GM18909 (cell line): Measurements from ENCODE around the gene AANAT.

Experiments
- ATAC-seq: cut with Tn5 transposase; IDR thresholded peaks from one replicate; pipeline ENCODE4 v1.9.1; 2021; ENCODE audit warnings: mild to moderate bottlenecking; ENCODE audit not compliant: unreplicated experiment, poor library complexity

The AANAT gene

DNA sequence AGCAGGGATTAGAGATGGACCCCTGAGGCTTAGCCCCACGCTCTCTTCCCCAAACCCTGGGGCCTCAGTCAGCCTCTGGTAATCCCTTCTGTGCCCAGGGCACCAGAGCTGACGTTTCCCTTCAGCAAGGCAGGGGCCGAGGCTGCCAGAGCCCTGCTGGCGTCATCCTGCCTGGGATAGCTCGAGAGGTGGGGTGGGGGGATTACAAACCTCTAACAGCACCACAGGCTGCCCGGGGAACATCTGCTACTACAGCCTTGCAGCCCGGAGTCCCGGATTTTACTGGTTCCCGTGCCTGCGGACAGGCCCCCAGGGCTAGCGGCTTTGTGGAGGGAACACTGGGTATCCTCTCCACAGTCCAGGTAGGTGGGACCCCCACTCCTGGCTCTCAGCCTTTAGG, at the start of gene AANAT:
TSS of gene AANAT (plus strand) at position 238 of the 400 bp plus-strand sequence. CDS start 1,144 bp downstream, outside the sequence.
- no peak for ATAC-seq

DNA sequence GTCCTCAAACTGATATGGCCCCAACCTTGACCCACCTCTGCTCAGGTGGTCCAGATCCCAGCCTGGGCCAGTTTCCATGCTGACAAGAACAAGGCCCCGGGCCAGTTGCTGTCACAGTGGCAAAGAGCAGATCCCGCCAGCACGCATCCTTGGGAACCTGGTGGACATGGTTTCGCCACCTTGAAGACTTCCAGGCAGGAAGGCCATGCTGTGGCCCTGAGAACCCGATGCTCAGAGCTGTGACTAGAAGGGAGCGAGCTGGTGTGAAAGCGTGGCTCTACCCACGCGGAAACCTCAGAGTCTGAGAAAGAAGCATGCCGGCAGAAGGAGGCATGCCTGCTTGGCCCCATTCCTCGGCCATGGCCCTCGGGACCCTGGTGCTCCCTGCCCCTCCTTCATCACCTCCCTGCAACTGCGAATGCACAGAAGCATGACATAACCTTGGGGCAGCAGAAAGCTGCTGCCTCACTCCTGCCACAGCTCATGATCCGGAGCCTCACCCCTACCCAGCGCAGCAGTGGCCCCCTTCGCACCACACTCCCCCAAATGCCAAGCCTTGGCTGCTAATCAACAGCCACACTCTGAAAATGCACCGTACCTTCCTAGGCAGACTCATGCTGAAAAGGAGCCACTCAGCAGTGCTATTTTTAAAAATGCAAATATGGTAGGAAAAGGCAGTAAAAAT, 47.7 kb upstream of the AANAT start:
- ATAC-seq = no peak

DNA sequence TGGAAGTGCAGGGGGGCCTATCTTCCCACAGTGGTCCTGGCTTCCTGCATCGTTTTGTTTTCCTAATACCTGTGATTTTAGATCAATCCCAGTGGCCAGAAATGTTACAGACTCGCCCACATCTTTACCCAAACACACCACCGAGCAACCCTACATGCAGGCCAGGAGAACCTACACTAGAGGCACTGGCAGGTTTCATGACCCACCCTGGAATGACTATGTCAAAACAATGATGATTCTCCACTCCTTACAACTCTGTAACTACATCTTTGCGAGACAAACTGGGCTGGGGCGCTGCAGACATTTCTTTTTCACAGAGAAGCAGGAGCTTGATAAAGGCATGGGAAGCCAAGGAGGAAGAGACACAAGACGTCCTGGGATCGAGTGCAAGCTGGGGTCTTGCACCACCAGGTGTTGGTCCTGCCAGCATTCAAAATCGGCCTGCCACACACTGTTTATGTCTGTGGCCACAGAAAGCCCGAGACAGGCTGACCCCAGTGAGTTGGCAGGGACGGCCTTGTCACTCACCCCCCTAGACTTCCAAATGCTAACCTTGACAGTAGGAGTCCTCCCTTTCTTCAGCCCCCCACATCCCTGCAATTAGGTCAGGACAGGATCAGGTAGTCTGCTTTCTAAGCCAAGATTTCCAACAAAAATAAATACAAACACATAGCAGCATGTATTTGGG, 46.9 kb upstream of the AANAT start:
- ATAC-seq = no peak

- ATAC-seq = no peak
Measured at GRCh38 chr17:76421044-76421407, 46.4 kb upstream of the AANAT start.

DNA sequence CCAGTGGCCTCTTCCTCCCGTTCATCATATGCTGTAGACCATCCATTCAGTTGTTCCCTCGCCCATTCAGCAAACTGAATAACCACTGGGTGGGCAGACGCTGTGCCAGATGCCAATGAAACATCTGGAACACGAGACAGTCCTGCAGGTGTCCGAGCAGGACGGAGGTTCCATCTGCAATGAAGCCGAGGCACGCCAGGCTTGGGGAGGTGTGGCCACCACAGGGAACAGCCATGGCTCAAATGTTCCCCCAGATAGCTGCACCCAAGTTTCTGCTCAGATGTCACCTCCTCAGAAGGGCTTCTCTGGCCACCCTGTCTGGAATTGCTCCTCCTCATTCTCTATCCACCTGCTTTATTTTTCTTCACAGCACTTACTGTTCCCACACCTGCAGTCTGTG, 45.0 kb upstream of the AANAT start:
- ATAC-seq = no peak

DNA sequence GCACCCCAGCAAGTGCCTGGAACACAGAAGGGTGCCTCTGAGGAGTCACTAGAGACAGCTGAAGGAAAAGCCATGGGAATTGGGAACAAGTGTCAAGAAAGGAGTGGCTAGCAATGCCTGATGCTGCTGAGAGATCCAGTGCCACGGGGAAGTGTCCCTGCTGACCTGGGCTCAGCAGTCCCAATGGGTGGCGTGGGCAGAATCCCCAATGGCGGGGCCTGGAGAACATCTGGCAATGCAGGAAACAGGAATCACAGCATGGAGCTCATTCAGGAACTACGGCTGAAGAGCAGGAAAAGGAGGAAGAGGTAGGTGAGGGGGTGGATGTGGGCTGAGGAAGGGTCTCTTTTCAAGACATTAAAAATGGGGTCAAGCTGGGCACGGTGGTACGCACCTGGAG, 44.5 kb upstream of the AANAT start:
- ATAC-seq = no peak

DNA sequence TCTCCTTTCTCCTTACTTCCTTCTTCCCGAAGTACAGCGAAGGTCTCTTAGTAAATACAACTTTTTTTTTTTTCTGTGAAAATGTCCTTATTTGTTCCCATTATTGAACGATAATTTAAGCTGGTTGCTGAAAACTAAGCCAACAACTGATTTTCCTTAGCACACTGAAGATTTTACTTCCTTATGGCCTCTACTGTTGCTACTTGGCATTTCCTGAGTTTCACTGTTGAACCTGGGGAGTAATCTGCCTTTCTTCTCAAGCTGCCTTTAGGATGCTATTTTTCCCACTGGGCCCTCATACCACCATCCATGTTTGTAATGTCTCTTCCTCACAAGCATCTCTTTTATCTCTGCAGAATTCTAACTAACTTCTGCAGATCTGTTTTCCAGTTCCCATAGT, 40.5 kb upstream of the AANAT start:
- no peak for ATAC-seq

DNA sequence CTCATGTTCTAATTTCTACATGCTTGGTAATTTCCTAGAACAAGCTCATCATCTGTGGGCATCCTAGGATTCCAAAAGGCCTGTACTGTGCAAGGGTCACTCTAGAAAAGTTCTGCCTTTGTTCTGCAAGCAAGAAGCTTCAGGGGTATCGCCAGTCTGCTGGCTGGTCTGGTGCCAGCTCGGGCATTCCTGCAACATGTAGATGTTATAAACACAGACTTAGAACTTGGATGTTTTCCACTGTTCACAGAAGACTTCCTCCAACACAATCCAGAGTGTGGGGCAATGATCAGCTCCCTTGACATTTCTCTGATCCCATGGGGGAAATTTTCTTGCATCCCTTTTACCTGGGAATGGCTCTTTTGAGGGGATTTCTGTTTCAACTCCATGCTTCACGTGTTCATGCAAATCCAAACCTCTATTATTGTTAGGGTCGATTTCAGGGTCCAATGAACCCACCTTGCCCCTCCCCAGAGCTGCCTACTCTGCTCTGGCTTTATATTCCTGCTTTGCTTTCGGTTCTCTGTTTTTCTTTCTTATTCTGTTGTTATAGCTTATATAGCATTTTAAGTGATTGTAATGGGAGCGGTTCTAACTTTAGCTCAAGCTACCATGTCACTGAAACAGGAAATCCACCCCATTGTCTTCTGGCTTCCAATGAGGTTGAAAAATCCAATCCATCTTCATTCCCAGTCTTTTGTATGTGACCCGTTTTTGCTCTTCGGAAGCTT, 39.7 kb upstream of the AANAT start:
- ATAC-seq = no peak

DNA sequence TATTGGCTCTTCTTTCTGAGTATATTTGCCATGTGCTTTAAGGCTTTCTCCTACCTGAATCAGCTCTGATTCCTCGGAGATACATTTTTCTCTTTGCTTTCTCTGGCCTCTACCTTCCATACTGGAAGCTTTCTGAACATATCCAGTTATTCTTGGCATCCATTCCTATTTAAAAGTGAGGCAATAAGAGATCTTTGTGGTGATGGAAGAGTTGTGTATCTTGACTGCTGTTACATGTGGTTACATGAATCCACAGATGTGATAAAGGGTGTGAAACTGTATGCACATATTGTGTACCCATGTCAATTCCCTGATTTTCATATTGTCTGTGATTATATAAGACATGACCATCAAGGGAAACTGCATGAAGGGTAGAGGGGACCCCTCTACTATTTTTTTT, 38.9 kb upstream of the AANAT start:
- ATAC-seq = no peak

DNA sequence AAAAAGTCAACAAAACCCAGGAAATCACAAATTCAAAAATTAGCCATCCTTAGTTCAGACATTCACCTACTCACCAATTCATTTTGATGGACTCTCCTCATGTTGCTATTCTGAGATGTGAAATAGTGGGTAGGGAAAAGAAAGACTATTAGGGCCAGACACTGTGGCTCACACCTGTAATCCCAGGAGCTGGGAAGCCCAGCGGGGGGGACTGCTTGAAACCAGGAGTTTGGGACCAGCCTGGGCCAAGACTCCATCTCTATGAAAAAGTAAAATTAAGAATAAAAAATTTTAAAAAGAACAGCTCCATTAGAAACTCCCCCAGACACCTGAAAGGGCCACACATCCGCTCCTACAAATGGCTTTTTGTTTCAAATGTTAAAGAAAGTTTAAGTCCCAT, 35.9 kb upstream of the AANAT start:
- ATAC-seq = no peak

GRCh38 chr17:76432004-76432403, 35.4 kb upstream of the AANAT start:
- ATAC-seq = no peak

DNA sequence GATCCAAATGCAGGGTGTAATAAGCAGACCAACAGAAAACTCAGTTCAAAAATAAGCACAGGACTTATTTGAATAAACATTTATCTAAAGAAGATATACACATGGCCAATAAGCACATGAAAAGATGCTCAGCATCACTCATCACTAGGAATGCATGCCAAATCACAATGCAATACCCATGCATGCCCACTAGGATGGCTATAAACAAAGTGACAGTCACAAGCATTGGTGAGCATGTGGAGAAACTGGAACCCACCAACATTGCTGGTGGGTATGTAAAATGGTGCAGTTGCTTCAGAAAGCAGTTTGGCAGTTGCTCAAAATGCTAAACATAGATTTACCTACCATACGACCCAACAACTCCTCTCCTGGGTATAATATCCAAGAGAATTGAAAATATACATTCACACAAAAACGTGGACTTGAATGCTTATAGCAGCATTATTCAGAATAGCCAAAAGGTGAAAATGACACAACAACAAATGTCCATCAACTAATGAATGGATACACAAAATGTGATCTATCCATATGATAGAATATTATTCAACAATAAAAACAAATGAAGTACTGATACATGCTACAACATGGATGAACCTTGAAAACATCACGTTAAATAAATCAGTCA, 34.6 kb upstream of the AANAT start:
- ATAC-seq = no peak

GRCh38 chr17:76433693-76434092, 33.7 kb upstream of the AANAT start:
- ATAC-seq = no peak

DNA sequence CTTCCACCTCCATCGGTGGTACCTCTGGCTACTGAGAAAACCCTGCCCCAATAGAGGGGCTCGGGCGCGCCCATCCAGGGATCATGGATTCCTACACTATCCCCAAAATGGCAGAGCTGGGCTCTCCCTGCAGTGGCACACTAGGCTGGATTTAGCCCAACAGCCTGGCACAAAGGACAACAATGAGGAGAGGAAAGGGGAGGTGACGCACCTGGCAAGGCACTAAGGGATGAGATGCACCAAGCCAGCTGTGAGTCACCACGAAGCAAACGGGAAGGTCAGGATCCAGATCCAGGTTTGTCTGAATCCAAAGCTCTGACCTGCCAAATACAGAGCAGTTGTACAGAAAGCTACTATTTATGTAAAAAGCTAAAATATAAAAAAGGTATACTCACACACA, 32.5 kb upstream of the AANAT start:
- ATAC-seq = no peak

DNA sequence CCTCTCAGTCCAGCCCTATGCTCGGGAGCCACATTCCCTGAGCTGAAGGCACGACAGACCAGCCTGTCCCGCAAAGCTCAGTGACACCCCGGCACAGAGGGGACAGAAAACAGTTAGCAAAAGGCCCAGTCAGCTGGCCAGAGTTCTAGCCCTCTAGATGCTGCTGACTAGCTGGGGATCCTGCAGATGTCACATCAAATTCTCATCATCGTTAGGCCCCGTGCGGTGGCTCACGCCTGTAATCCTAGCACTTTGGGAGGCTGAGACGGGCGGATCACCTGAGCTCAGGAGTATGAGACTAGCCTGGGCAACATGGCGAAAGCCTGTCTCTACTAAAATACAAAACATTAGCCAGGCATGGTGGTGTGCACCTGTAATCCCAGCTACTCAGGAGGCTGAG, 31.7 kb upstream of the AANAT start:
- no peak for ATAC-seq

- no peak for ATAC-seq
Measured at GRCh38 chr17:76437467-76438402, 29.7 kb upstream of the AANAT start.

GRCh38 chr17:76438906-76439305, 28.5 kb upstream of the AANAT start:
- no peak for ATAC-seq

- no peak for ATAC-seq
Measured at GRCh38 chr17:76439314-76439928, 28.0 kb upstream of the AANAT start.

DNA sequence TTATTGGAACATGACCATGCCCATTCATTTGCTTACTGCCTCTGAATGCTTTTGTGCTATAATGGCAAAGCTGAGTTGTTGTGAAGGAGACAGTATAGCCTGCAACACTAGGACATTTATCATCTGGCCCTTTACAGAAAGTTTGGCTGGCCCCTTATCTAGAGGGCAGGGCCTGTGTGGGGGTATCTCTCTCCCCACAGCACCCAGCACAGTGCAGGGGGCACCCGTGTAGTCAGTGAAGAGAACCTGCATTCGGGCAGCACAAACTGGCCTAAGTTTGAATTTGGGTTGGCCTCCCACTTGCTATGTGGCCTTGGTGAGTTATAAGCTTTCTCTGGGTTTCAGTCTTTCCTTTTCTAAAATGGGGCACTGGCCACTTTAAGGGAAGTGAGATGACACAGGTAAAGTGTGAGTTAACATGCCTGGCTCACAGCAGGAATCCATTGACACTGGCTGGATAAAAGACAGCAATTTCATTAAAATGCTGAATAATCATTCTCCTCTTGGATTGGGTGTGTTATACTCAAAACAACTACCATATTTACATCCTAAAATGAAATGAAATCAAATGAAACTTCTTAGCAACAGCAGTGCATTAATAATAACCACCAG, 26.5 kb upstream of the AANAT start:
- ATAC-seq = no peak
